ENCODE measurements around the gene TIGD3. TPM values are rescaled to one million over a fixed set of nuclear protein-coding genes. Genes with fewer than 3 reads are reported as not detected.

Gene TIGD3
- total and polyA plus RNA-seq, 9 of the 15 experiments (the other 6 are each of a cell fraction or from before 2014, with no cell fraction given) = 0.06 to 1.3 (median 0.56) TPM

DNA sequence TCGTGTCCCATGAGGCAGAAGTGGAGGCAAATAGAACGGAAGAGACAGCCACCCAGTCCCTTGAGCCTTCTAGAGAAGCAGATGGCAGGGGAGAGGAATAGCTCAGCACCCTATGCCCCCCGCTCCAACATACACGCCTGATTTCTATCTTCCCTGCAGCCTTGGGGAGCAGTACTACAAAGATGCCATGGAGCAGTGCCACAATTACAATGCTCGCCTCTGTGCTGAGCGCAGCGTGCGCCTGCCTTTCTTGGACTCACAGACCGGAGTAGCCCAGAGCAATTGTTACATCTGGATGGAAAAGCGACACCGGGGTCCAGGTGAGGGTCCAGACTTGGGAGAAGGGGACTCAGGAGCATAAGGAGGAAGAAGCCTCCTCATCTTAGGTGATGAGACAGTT is 14.3 kb upstream of the TIGD3 start:
- H2AFZ ChIP-seq (ENCODE audit: low read depth, low read length) = no peak overlapping the region
- no peak overlapping the region for H3K27ac ChIP-seq (ENCODE audit: extremely low read depth, low read depth, low read length)
- intact Hi-C loops (cut with micrococcal nuclease) (no loop called here), in situ Hi-C loops (cut with MboI) (no loop called here)
- TF ChIP-seq JUN (IDR thresholded peaks at IDR 0.05; ENCODE audit: borderline replicate concordance, low read depth, low read length) = no peak
- no peak for TF ChIP-seq JUN (CRISPR knock-in tag; IDR thresholded peaks at IDR 0.05; ENCODE audit: borderline replicate concordance)
- no peak for TF ChIP-seq HMG20B (CRISPR knock-in tag; IDR thresholded peaks at IDR 0.05)
- TF ChIP-seq RBM39 (optimal IDR thresholded peaks at IDR 0.05; ENCODE audit: low read depth, low read length) = no peak
- no peak for TF ChIP-seq KLF6 (CRISPR knock-in tag; IDR thresholded peaks at IDR 0.05; ENCODE audit: borderline replicate concordance)
- TF ChIP-seq, protein P1, sequence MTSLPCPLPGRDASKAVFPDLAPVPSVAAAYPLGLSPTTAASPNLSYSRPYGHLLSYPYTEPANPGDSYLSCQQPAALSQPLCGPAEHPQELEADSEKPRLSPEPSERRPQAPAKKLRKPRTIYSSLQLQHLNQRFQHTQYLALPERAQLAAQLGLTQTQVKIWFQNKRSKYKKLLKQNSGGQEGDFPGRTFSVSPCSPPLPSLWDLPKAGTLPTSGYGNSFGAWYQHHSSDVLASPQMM (CRISPR knock-in tag; IDR thresholded peaks at IDR 0.05) = no peak
- TF ChIP-seq ZNF140 (CRISPR knock-in tag; IDR thresholded peaks at IDR 0.05) = no peak
- TF ChIP-seq CTBP1 (IDR thresholded peaks at IDR 0.05; ENCODE audit: borderline replicate concordance) = no peak
- TF ChIP-seq COPS2 (conservative IDR thresholded peaks at IDR 0.05) = no peak
- no peak for TF ChIP-seq MCM5 (IDR thresholded peaks at IDR 0.05; ENCODE audit: low read depth)
- TF ChIP-seq MTA3 (IDR thresholded peaks at IDR 0.05; ENCODE audit: borderline replicate concordance) = no peak
- TF ChIP-seq ELF1 (tag; IDR thresholded peaks at IDR 0.05) = no peak
- TF ChIP-seq, protein P2, sequence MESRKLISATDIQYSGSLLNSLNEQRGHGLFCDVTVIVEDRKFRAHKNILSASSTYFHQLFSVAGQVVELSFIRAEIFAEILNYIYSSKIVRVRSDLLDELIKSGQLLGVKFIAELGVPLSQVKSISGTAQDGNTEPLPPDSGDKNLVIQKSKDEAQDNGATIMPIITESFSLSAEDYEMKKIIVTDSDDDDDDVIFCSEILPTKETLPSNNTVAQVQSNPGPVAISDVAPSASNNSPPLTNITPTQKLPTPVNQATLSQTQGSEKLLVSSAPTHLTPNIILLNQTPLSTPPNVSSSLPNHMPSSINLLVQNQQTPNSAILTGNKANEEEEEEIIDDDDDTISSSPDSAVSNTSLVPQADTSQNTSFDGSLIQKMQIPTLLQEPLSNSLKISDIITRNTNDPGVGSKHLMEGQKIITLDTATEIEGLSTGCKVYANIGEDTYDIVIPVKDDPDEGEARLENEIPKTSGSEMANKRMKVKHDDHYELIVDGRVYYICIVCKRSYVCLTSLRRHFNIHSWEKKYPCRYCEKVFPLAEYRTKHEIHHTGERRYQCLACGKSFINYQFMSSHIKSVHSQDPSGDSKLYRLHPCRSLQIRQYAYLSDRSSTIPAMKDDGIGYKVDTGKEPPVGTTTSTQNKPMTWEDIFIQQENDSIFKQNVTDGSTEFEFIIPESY (CRISPR knock-in tag; IDR thresholded peaks at IDR 0.05) = no peak
- H3K4me3 ChIP-seq = no peak overlapping the region
- H4K20me1 ChIP-seq (replicated peaks; ENCODE audit: control insufficient read depth, insufficient read depth, low read length) = peaks cover 9% of the 10 kb centered on the region
- H3K9me1 ChIP-seq (ENCODE audit: control insufficient read depth, insufficient read depth, low read length) = no peaks in the 10 kb centered on the region
- peaks cover 11 to 14% of the 10 kb centered on the region in 2 experiments; a peak in 4 of 5 replicates for H3K4me1 ChIP-seq (replicated peaks in 1 of 2; ENCODE audit: control insufficient read depth in 2 of 2, insufficient read depth in 2 of 2, low read length in 2 of 2)
- H3K79me2 ChIP-seq (ENCODE audit: control insufficient read depth, insufficient read depth, low read length) = peaks cover 45% of the 10 kb centered on the region
- no peak overlapping the region for H3K4me2 ChIP-seq (ENCODE audit: insufficient read depth, low read length)
- CTCF ChIA-PET (ENCODE audit: low intra/inter-chr PET ratio) = no interaction called here
- FAIRE-seq = no peak
- 97% methylated on average over 11 of the region's 11 CpGs for WGBS (ENCODE audit: insufficient coverage, low coverage, missing lambda C conversion rate)
- no peaks in the 10 kb centered on the region for H3K27me3 ChIP-seq (ENCODE audit: control insufficient read depth in 2 of 2, insufficient read depth in 2 of 2, low read length in 2 of 2)
- ATAC-seq = no peak
- no peak for DNase-seq (ENCODE audit: extremely low read depth in 1 of 4, low spot score in 3 of 4)
- H3K36me3 ChIP-seq (ENCODE audit: control insufficient read depth, insufficient read depth, low read length) = peaks cover 75% of the 10 kb centered on the region
- H3K9me3 ChIP-seq (replicated peaks; ENCODE audit: control insufficient read depth, insufficient read depth, low read depth, low read length) = no peaks in the 10 kb centered on the region
- no TSS peak for BruUV-seq (replicated peaks)
- no peak overlapping the region for H3K9ac ChIP-seq (ENCODE audit: insufficient read depth in 1 of 2, low read depth in 2 of 2, low read length in 2 of 2)
- POLR2A ChIA-PET = interaction anchor here (0.6 to 1.2 kb wide), 2 partner anchors 76 to 276 kb away, joined by 3 read pairs; no protein-coding TSS in a partner anchor
